HepG2 (cell line): ENCODE data around the gene GLOD4.

Experiments
- FIP1L1 ChIP-seq: fragments of 200-400 bp; formaldehyde crosslinking; IDR thresholded peaks from 2 replicates; pipeline ENCODE4 v1.6.1; 2018; ENCODE audit warnings: low read depth, mild to moderate bottlenecking, low read length, moderate library complexity, borderline replicate concordance; ENCODE audit not compliant: insufficient read depth
- GABPA ChIP-seq, 2 experiments: IDR thresholded peaks; 2 replicates each; pipeline ENCODE4 v1.6.1; 2011 to 2016; ENCODE audit warnings: low read depth in 2 of 2, low read length in 1 of 2, missing biosample characterization in 1 of 2, missing genetic modification characterization in 1 of 2
- JUND ChIP-seq: sonication (generic); formaldehyde crosslinking; IDR thresholded peaks from 2 replicates; pipeline ENCODE4 v1.8.0; 2022; ENCODE audit warnings: mild to moderate bottlenecking, missing genetic modification reagents
- NCOA2 ChIP-seq: sonication (generic); formaldehyde crosslinking; IDR thresholded peaks from 2 replicates; pipeline ENCODE4 v1.8.0; 2022; ENCODE audit warnings: inconsistent platforms
- POLR2AphosphoS2 ChIP-seq: IDR thresholded peaks from 2 replicates; pipeline ENCODE4 v1.6.1; 2011; ENCODE audit warnings: low read depth, low read length, improper control_type of control experiment
- SMARCC2 ChIP-seq: fragments of 450-650 bp; IDR thresholded peaks from 2 replicates; pipeline ENCODE4 v1.6.1; 2017; ENCODE audit warnings: antibody characterized with exemption, mild to moderate bottlenecking
- ZBTB42 ChIP-seq: sonication (generic); formaldehyde crosslinking; IDR thresholded peaks from 2 replicates; pipeline ENCODE4 v1.5.0; 2020; ENCODE audit warnings: mild to moderate bottlenecking, missing genetic modification reagents
- ZNF10 ChIP-seq: sonication (generic); formaldehyde crosslinking; IDR thresholded peaks from 2 replicates; pipeline ENCODE4 v1.4.0; 2020; ENCODE audit warnings: mild to moderate bottlenecking, low read depth, missing genetic modification reagents, borderline replicate concordance
- TF ChIP-seq, protein P1 (sequence below): sonication (generic); formaldehyde crosslinking; IDR thresholded peaks from 2 replicates; pipeline ENCODE4 v1.5.0; 2020; ENCODE audit warnings: mild to moderate bottlenecking, missing genetic modification reagents, moderate library complexity
- TF ChIP-seq, protein P2 (sequence below), 2 experiments: IDR thresholded peaks; 2 replicates each; pipeline ENCODE4 v1.6.1; 2011 to 2012; ENCODE audit warnings: low read length in 2 of 2, borderline replicate concordance in 1 of 2, low read depth in 1 of 2, mild to moderate bottlenecking in 1 of 2, moderate library complexity in 1 of 2
- TF ChIP-seq, protein P3 (sequence below): sonication (generic); formaldehyde crosslinking; IDR thresholded peaks from 2 replicates; pipeline ENCODE4 v1.4.0; 2020; ENCODE audit warnings: mild to moderate bottlenecking, missing genetic modification reagents
- TF ChIP-seq, protein P4 (sequence below): sonication (generic); formaldehyde crosslinking; IDR thresholded peaks from 2 replicates; pipeline ENCODE4 v1.5.0; 2020; ENCODE audit warnings: missing genetic modification reagents
- TF ChIP-seq, protein P5 (sequence below): sonication (generic); formaldehyde crosslinking; IDR thresholded peaks from 2 replicates; pipeline ENCODE4 v1.8.0; 2022; ENCODE audit warnings: missing genetic modification reagents, mild to moderate bottlenecking, borderline replicate concordance

DNA sequence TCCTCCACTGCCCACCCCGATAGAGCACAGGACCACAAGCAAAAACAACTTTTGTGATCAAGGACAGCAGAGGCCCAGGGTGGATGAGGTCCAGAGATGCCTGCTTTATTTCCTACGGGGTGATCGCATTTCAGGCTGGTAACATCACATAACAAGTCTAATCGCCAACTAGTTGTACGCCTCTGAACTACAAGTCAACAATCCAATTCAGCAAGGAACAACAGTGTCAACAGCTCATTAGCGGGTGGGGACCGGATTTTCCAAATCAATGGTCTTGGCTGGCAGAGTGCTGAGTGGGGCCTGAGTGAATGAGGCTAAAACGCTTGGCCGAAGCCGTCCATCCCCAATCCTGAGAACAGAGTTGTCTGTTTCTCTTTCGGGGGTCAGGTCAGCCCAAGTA, 17.2 kb upstream of the GLOD4 start:
- TF ChIP-seq, protein P1, sequence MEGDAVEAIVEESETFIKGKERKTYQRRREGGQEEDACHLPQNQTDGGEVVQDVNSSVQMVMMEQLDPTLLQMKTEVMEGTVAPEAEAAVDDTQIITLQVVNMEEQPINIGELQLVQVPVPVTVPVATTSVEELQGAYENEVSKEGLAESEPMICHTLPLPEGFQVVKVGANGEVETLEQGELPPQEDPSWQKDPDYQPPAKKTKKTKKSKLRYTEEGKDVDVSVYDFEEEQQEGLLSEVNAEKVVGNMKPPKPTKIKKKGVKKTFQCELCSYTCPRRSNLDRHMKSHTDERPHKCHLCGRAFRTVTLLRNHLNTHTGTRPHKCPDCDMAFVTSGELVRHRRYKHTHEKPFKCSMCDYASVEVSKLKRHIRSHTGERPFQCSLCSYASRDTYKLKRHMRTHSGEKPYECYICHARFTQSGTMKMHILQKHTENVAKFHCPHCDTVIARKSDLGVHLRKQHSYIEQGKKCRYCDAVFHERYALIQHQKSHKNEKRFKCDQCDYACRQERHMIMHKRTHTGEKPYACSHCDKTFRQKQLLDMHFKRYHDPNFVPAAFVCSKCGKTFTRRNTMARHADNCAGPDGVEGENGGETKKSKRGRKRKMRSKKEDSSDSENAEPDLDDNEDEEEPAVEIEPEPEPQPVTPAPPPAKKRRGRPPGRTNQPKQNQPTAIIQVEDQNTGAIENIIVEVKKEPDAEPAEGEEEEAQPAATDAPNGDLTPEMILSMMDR, result no peak
- no peak for TF ChIP-seq FIP1L1
- TF ChIP-seq, protein P2, sequence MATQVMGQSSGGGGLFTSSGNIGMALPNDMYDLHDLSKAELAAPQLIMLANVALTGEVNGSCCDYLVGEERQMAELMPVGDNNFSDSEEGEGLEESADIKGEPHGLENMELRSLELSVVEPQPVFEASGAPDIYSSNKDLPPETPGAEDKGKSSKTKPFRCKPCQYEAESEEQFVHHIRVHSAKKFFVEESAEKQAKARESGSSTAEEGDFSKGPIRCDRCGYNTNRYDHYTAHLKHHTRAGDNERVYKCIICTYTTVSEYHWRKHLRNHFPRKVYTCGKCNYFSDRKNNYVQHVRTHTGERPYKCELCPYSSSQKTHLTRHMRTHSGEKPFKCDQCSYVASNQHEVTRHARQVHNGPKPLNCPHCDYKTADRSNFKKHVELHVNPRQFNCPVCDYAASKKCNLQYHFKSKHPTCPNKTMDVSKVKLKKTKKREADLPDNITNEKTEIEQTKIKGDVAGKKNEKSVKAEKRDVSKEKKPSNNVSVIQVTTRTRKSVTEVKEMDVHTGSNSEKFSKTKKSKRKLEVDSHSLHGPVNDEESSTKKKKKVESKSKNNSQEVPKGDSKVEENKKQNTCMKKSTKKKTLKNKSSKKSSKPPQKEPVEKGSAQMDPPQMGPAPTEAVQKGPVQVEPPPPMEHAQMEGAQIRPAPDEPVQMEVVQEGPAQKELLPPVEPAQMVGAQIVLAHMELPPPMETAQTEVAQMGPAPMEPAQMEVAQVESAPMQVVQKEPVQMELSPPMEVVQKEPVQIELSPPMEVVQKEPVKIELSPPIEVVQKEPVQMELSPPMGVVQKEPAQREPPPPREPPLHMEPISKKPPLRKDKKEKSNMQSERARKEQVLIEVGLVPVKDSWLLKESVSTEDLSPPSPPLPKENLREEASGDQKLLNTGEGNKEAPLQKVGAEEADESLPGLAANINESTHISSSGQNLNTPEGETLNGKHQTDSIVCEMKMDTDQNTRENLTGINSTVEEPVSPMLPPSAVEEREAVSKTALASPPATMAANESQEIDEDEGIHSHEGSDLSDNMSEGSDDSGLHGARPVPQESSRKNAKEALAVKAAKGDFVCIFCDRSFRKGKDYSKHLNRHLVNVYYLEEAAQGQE (IDR thresholded peaks at IDR 0.05; ENCODE audit: borderline replicate concordance in 1 of 2, low read depth in 1 of 2, low read length in 2 of 2), result no peak
- no peak for TF ChIP-seq POLR2AphosphoS2
- no peak for TF ChIP-seq NCOA2
- TF ChIP-seq SMARCC2, result no peak
- TF ChIP-seq, protein P3, sequence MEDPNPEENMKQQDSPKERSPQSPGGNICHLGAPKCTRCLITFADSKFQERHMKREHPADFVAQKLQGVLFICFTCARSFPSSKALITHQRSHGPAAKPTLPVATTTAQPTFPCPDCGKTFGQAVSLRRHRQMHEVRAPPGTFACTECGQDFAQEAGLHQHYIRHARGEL, result no peak
- TF ChIP-seq, protein P4, sequence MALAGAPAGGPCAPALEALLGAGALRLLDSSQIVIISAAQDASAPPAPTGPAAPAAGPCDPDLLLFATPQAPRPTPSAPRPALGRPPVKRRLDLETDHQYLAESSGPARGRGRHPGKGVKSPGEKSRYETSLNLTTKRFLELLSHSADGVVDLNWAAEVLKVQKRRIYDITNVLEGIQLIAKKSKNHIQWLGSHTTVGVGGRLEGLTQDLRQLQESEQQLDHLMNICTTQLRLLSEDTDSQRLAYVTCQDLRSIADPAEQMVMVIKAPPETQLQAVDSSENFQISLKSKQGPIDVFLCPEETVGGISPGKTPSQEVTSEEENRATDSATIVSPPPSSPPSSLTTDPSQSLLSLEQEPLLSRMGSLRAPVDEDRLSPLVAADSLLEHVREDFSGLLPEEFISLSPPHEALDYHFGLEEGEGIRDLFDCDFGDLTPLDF (CRISPR knock-in tag), result no peak
- TF ChIP-seq GABPA (IDR thresholded peaks at IDR 0.05; ENCODE audit: low read depth, low read length), result no peak
- no peak for TF ChIP-seq GABPA (CRISPR knock-in tag; IDR thresholded peaks at IDR 0.05; ENCODE audit: low read depth)
- TF ChIP-seq, protein P5, sequence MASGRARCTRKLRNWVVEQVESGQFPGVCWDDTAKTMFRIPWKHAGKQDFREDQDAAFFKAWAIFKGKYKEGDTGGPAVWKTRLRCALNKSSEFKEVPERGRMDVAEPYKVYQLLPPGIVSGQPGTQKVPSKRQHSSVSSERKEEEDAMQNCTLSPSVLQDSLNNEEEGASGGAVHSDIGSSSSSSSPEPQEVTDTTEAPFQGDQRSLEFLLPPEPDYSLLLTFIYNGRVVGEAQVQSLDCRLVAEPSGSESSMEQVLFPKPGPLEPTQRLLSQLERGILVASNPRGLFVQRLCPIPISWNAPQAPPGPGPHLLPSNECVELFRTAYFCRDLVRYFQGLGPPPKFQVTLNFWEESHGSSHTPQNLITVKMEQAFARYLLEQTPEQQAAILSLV (CRISPR knock-in tag), result no peak
- TF ChIP-seq JUND (CRISPR knock-in tag), result no peak
- TF ChIP-seq ZNF10, result no peak
- no peak for TF ChIP-seq ZBTB42
